ENCODE results near the gene CARD14. TPM values are rescaled to one million over a fixed set of nuclear protein-coding genes. Genes with fewer than 3 reads are reported as not detected.
A peak's percentile ranks its signal among the peaks of the same experiment; 100 is the strongest.
"Not testable (repeated sequence)": the region's sequence is repeated elsewhere in the genome, so short reads cannot be mapped to it uniquely, and the experiment has no call there.

The CARD14 gene
- total and polyA plus RNA-seq, 3 experiments from 2014 or later = not detected

DNA sequence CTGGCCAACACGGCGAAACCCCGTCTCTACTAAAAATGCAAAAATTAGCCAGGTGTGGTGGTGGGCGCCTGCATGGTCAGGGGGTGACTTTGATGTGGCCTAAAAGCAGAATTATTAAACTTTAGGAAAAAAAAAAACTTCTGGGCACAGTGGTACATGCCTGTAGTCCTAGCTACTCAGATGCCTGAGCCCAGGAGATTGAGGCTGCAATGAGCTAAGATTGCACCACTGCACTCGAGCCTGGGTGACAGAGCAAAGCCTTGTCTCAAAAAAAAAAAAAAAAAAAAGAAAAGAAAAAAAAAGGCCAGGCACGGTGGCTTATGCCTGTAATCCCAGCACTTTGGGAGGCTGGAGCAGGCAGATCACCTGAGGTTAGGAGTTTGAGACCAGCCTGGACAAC lies 29.5 kb downstream of the CARD14 start:
- H3K27ac Mint-ChIP-seq; DNase-seq; H3K27me3 Mint-ChIP-seq; H3K9me3 ChIP-seq (ENCODE audit: low read length); H3K36me3 ChIP-seq (ENCODE audit: insufficient read depth, low read length); H3K4me3 ChIP-seq (ENCODE audit: low read length); H3K4me1 Mint-ChIP-seq; H3K9me3 Mint-ChIP-seq; H3K27me3 ChIP-seq (ENCODE audit: insufficient read depth, low read length, poor library complexity, severe bottlenecking); H3K4me3 Mint-ChIP-seq; H3K27ac ChIP-seq (ENCODE audit: low read depth, low read length); H3K4me1 ChIP-seq (ENCODE audit: insufficient read depth, low read length); H3K36me3 Mint-ChIP-seq: not testable (repeated sequence)
- POLR2A ChIA-PET = interaction anchor here (0.6 kb wide), 1 partner anchor 165 kb away, joined by 6 read pairs; no protein-coding TSS in a partner anchor
- CTCF ChIA-PET = interaction anchor here (1.3 kb wide), 1 partner anchor 53 kb away, joined by 3 read pairs; no protein-coding TSS in a partner anchor

DNA sequence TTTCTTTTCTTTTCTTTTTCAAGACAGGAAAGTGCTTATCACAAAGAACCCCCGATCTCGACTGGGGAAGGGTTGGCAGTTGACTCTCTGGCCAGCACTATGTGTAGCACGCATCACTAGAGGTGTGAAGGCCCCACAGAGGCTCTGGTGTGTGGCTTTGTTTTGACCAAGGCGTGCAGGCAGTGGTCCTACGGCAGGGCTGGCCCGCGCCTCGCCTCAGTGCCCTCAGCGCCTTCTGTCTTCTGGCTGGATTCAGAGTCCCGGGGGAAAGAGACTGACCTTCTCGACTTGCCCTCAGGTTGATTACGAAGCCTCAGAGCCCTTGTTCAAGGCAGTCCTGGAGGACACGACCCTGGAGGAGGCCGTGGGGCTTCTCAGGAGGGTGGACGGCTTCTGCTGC lies 31.6 kb downstream of the CARD14 start:
- CTCF ChIA-PET = interaction anchor here (1.1 to 1.4 kb wide), 2 partner anchors 18 to 34 kb away, joined by 3 read pairs; partner anchors contain the start of genes SGSH and SLC26A11
- H3K36me3 Mint-ChIP-seq = no peaks in the 10 kb centered on the region
- H3K4me1 Mint-ChIP-seq = no peaks in the 10 kb centered on the region
- Histone ChIP-seq H3K4me3 (ENCODE audit: low read length) (no peak overlapping the region), H3K27me3 (ENCODE audit: insufficient read depth, low read length, poor library complexity, severe bottlenecking) (no peaks in the 10 kb centered on the region), H3K9me3 (ENCODE audit: low read length) (no peaks in the 10 kb centered on the region), H3K36me3 (ENCODE audit: insufficient read depth, low read length) (no peaks in the 10 kb centered on the region), H3K27ac (ENCODE audit: low read depth, low read length) (no peak overlapping the region), H3K4me1 (ENCODE audit: insufficient read depth, low read length) (no peaks in the 10 kb centered on the region)
- peak overlapping the region in 1 of 8 donors; percentile 54 for H3K27ac Mint-ChIP-seq
- POLR2A ChIA-PET = no interaction called here
- no peak for DNase-seq
- H3K9me3 Mint-ChIP-seq = no peaks in the 10 kb centered on the region
- H3K27me3 Mint-ChIP-seq = no peaks in the 10 kb centered on the region
- H3K4me3 Mint-ChIP-seq = no peak overlapping the region

DNA sequence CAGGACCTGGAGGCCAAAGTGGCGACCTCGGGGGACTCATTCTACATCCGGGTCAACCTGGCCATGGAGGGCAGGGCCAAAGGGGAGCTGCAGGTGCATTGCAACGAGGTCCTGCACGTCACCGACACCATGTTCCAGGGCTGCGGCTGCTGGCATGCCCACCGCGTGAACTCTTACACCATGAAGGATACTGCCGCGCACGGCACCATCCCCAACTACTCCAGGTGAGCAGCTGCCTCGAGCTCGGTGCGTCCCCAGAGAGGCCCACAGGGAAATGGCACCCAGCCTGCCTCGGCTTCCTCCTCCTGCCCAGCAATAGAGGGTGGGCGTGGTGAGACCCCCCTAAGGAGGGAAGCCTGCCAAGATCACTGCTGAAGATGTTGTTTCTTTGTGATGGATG lies 32.4 kb downstream of the CARD14 start:
- POLR2A ChIA-PET = no interaction called here
- H3K4me1 ChIP-seq (ENCODE audit: insufficient read depth, low read length) = no peaks in the 10 kb centered on the region
- peak overlapping the region in 2 of 8 donors; percentile 75 to 77 for H3K27ac Mint-ChIP-seq

DNA sequence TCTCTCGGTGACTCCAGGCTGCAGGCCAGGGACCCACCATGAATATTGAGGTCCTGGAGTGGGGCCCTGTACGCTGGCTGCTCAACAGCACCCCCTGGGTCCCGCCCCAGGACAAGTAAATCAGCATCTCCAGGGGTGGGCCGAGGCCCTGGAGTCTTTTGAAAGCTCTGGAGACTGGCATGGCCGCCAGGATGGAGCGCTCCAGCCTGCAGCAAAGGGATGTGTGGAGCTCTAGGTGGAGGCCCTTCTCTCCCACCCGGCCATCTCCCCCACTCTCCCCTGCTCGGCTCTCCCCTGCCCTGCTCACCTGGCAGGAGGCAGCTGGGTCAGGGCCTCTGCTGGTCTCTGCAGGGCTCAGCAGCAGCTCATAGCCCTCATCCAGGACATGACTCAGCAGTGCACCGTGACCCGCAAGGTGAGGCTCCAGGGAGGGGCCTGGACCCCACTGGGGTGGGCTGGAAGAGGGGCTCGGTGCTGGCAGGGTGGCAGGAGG lies 33.7 kb downstream of the CARD14 start:
- H3K9me3 ChIP-seq (ENCODE audit: low read length) = no peaks in the 10 kb centered on the region
- Mint-ChIP-seq H3K4me3 (no peak overlapping the region), H3K27me3 (no peaks in the 10 kb centered on the region), H3K27ac (peak overlapping the region in 1 of 8 donors; percentile 50), H3K36me3 (peaks cover 0 to 6% (median 0%) of the 10 kb centered on the region in 3 donors), H3K9me3 (no peaks in the 10 kb centered on the region), H3K4me1 (no peaks in the 10 kb centered on the region)
- no peak overlapping the region for H3K4me3 ChIP-seq (ENCODE audit: low read length)
- no peaks in the 10 kb centered on the region for H3K27me3 ChIP-seq (ENCODE audit: insufficient read depth, low read length, poor library complexity, severe bottlenecking)
- no peak overlapping the region for H3K27ac ChIP-seq (ENCODE audit: low read depth, low read length)
- no peak for DNase-seq
- ChIA-PET CTCF (interaction anchor here (1.7 kb wide), 1 partner anchor 50 kb away, joined by 7 read pairs; no protein-coding TSS in a partner anchor), POLR2A (no interaction called here)
- no peaks in the 10 kb centered on the region for H3K36me3 ChIP-seq (ENCODE audit: insufficient read depth, low read length)
- H3K4me1 ChIP-seq (ENCODE audit: insufficient read depth, low read length) = no peaks in the 10 kb centered on the region

More for the DNA sequence above, 32.4 kb downstream of the CARD14 start:
- H3K27me3 ChIP-seq (ENCODE audit: insufficient read depth, low read length, poor library complexity, severe bottlenecking) = no peaks in the 10 kb centered on the region
- H3K36me3 ChIP-seq (ENCODE audit: insufficient read depth, low read length) = no peaks in the 10 kb centered on the region
- peaks cover 0 to 3% (median 0%) of the 10 kb centered on the region in 3 donors for H3K36me3 Mint-ChIP-seq
- H3K4me3 Mint-ChIP-seq = no peak overlapping the region
- no peak overlapping the region for H3K27ac ChIP-seq (ENCODE audit: low read depth, low read length)
- no peaks in the 10 kb centered on the region for H3K9me3 ChIP-seq (ENCODE audit: low read length)
- no peak overlapping the region for H3K4me3 ChIP-seq (ENCODE audit: low read length)
- H3K4me1 Mint-ChIP-seq = no peaks in the 10 kb centered on the region
- CTCF ChIA-PET = interaction anchor here (1.4 to 1.7 kb wide), 2 partner anchors 18 to 51 kb away, joined by 3 to 7 read pairs; partner anchors contain the start of genes SGSH and SLC26A11
- no peaks in the 10 kb centered on the region for H3K27me3 Mint-ChIP-seq
- no peak for DNase-seq
- no peaks in the 10 kb centered on the region for H3K9me3 Mint-ChIP-seq

DNA sequence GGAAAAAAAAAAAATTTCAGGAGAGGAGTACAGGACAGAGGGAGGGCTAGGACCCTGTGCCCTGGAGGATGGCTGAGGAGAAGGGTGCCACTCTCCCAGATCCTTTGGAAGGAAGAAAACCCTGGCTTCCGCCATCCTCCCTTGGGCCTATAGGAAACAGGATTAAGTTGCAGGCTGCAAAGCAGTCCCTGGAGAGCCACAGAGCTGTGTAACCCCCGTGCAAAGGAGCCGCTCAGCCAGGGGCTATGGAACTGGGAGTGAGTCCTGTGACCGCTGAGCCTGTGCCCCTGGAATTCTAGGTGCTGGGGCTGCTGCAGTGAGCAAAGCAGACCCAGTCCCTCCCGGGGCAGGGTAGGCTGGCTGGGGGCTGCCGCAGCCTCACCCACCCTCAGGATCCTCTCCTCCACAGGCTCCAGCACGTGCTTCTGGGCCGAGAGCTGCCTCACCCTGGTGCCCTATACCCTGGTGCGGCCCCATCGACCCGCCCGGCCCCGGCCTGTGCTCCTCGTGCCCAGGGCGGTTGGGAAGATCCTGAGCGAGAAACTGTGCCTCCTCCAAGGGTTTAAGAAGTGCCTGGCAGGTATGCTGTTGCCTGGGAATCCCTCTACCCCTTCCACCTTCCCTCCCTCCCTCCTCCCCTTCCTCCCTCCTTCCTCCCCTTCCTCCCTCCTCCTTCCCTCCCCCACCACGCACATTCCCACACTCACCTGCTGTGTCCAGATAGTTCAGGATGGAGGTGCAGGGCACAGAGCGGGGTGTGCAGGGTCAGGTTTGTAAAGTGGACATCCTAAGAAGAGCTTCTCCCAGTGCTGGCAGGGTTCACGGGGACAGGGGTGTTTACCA lies 35.0 kb downstream of the CARD14 start:
- no peak overlapping the region for H3K27ac ChIP-seq (ENCODE audit: low read depth, low read length)
- no peaks in the 10 kb centered on the region for H3K9me3 Mint-ChIP-seq
- no peaks in the 10 kb centered on the region for H3K4me1 ChIP-seq (ENCODE audit: insufficient read depth, low read length)
- ChIA-PET CTCF (interaction anchor here (1.1 to 1.6 kb wide), 2 partner anchors 9 to 22 kb away, joined by 3 to 5 read pairs; no protein-coding TSS in a partner anchor), POLR2A (no interaction called here)
- no peaks in the 10 kb centered on the region for H3K27me3 Mint-ChIP-seq
- no peaks in the 10 kb centered on the region for H3K9me3 ChIP-seq (ENCODE audit: low read length)
- H3K36me3 ChIP-seq (ENCODE audit: insufficient read depth, low read length) = no peaks in the 10 kb centered on the region
- peaks cover 0 to 17% (median 0%) of the 10 kb centered on the region in 3 donors for H3K36me3 Mint-ChIP-seq
- H3K27ac Mint-ChIP-seq = peak overlapping the region in 1 of 8 donors; percentile 84
- no peak overlapping the region for H3K4me3 Mint-ChIP-seq
- no peaks in the 10 kb centered on the region for H3K27me3 ChIP-seq (ENCODE audit: insufficient read depth, low read length, poor library complexity, severe bottlenecking)
- no peak overlapping the region for H3K4me3 ChIP-seq (ENCODE audit: low read length)
- H3K4me1 Mint-ChIP-seq = no peaks in the 10 kb centered on the region
- DNase-seq = no peak

DNA sequence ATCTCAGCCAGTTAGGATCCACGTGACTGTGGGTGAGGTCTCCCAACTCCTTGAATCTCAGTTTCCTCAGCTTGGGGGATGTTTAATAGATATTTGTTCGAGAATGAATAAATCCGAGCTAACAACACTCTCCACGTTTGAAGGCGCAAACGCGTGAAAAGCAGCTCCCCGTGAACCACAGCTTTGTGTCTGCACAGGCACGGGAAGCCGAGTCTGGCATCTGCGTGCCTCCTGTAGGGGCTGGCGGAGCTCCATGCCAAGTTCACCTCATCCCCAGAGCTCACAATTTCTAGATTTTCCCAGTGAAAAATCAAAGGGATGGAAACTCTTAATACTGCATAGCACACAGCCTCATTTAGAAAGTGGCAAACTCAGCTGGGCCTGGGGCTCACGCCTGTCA lies 36.0 kb downstream of the CARD14 start:
- POLR2A ChIA-PET = no interaction called here
- H3K4me3 ChIP-seq (ENCODE audit: low read length) = no peak overlapping the region
- H3K9me3 Mint-ChIP-seq = no peaks in the 10 kb centered on the region
- no peaks in the 10 kb centered on the region for H3K27me3 Mint-ChIP-seq
- H3K27me3 ChIP-seq (ENCODE audit: insufficient read depth, low read length, poor library complexity, severe bottlenecking) = no peaks in the 10 kb centered on the region
- H3K36me3 ChIP-seq (ENCODE audit: insufficient read depth, low read length) = peaks cover 6% of the 10 kb centered on the region
- no peaks in the 10 kb centered on the region for H3K4me1 ChIP-seq (ENCODE audit: insufficient read depth, low read length)
- no peak overlapping the region for H3K4me3 Mint-ChIP-seq
- no peaks in the 10 kb centered on the region for H3K9me3 ChIP-seq (ENCODE audit: low read length)
- CTCF ChIA-PET = interaction anchor here (1.1 to 1.6 kb wide), 3 partner anchors 9 to 21 kb away, joined by 3 to 5 read pairs (median 4); no protein-coding TSS in a partner anchor
- no peak overlapping the region for H3K27ac ChIP-seq (ENCODE audit: low read depth, low read length)
- peak overlapping the region in 1 of 8 donors; percentile 26 for H3K27ac Mint-ChIP-seq
- H3K4me1 Mint-ChIP-seq = no peaks in the 10 kb centered on the region
- peaks cover 0 to 26% (median 0%) of the 10 kb centered on the region in 3 donors for H3K36me3 Mint-ChIP-seq
- DNase-seq = no peak

DNA sequence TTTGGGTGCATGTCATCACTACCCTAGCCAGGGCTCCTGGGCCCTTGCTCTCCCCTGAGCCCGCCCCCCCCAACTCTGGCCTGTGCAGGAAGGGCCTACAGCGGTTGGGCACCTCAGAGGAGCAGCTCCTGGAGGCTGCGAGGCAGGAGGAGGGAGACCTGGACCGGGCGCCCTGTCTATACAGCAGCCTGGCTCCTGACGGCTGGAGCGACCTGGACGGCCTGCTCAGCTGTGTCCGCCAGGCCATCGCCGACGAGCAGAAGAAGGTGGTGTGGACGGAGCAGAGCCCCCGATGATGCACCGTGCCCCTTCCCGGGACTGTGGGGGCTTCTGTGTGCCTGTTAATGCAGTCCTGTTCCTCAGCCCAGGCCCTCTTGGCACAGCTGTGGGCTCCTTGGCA lies 38.2 kb downstream of the CARD14 start:
- Mint-ChIP-seq H3K27ac (no peak overlapping the region), H3K4me3 (no peak overlapping the region), H3K9me3 (no peaks in the 10 kb centered on the region), H3K36me3 (peaks cover 0 to 47% (median 2%) of the 10 kb centered on the region in 3 donors), H3K27me3 (no peaks in the 10 kb centered on the region), H3K4me1 (no peaks in the 10 kb centered on the region)
- H3K27me3 ChIP-seq (ENCODE audit: insufficient read depth, low read length, poor library complexity, severe bottlenecking) = no peaks in the 10 kb centered on the region
- DNase-seq = no peak
- POLR2A ChIA-PET = no interaction called here
- no peak overlapping the region for H3K27ac ChIP-seq (ENCODE audit: low read depth, low read length)
- CTCF ChIA-PET = interaction anchor here (1.5 kb wide), 1 partner anchor 12 kb away, joined by 4 read pairs; no protein-coding TSS in a partner anchor
- H3K36me3 ChIP-seq (ENCODE audit: insufficient read depth, low read length) = peaks cover 6% of the 10 kb centered on the region
- H3K4me1 ChIP-seq (ENCODE audit: insufficient read depth, low read length) = no peaks in the 10 kb centered on the region
- H3K4me3 ChIP-seq (ENCODE audit: low read length) = no peak overlapping the region
- no peaks in the 10 kb centered on the region for H3K9me3 ChIP-seq (ENCODE audit: low read length)

DNA sequence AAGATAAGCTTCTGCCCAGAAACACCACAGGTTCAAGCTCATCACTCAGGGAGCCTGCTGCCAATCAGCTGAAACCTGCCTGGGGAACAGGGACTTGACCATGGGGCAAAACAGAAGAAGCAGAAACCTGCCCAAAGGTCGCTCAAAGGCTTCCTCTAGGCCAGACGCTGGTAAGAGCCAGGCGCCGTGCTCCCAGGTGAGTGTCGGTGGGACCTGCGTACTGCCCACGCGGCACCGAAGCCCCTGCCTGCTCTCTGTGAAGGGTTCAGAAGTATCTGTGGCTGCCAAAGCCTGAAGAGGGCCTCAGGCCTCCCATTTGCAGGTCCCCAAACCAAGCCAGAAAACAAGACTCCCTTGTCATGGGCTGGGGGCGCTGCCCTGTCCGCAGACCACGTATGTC lies 39.9 kb downstream of the CARD14 start:
- CTCF ChIA-PET = no interaction called here
- no peaks in the 10 kb centered on the region for H3K27me3 Mint-ChIP-seq
- POLR2A ChIA-PET = no interaction called here
- Histone ChIP-seq H3K36me3 (ENCODE audit: insufficient read depth, low read length) (peaks cover 6% of the 10 kb centered on the region), H3K4me1 (ENCODE audit: insufficient read depth, low read length) (no peaks in the 10 kb centered on the region), H3K27me3 (ENCODE audit: insufficient read depth, low read length, poor library complexity, severe bottlenecking) (no peaks in the 10 kb centered on the region), H3K27ac (ENCODE audit: low read depth, low read length) (no peak overlapping the region), H3K9me3 (ENCODE audit: low read length) (no peaks in the 10 kb centered on the region), H3K4me3 (ENCODE audit: low read length) (no peak overlapping the region)
- peaks cover 0 to 61% (median 2%) of the 10 kb centered on the region in 3 donors for H3K36me3 Mint-ChIP-seq
- no peak overlapping the region for H3K4me3 Mint-ChIP-seq
- peak overlapping the region in 2 of 8 donors; percentile 24 to 72 for H3K27ac Mint-ChIP-seq
- no peaks in the 10 kb centered on the region for H3K4me1 Mint-ChIP-seq
- H3K9me3 Mint-ChIP-seq = no peaks in the 10 kb centered on the region
- DNase-seq = no peak
